ENCODE measurements around the gene CHRNA10. TPM values are rescaled to one million over a fixed set of nuclear protein-coding genes. Genes with fewer than 3 reads are reported as not detected.

Gene CHRNA10
- total RNA-seq, 3 donors from 2014 or later, result 0.48 to 0.88 (median 0.66) TPM

DNA sequence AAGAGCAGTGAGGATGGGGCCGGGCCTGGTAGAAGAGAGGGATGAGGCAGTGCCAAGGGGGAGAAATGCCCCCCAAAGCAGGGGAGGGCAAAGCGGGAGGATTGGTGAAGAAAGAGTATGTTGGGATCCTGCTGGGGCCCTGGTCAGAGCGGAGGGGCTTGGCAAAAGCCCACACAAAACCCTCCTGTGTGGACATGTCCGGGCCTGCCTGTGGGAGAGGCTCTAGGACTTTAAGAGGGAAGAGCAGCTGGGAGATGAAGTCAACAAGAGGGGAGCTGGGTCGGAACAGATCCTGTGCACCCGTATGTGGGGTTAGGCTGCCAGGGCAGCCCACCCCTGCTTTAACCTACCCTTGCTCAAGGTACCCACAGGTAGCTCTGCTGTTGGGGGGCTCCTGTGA lies 55.2 kb downstream of the CHRNA10 start:
- Histone ChIP-seq H3K27ac (no peak overlapping the region), H3K27me3 (no peaks in the 10 kb centered on the region), H3K4me1 (no peaks in the 10 kb centered on the region), H3K4me3 (no peak overlapping the region), H3K36me3 (no peaks in the 10 kb centered on the region), H3K9me3 (peaks cover 0 to 3% of the 10 kb centered on the region in 2 donors)
- intact Hi-C loops (cut with DNase I; ENCODE audit: low total_unique reads), result no loop called here
- DNase-seq (ENCODE audit: low spot score in 2 of 2), result no peak
- TF ChIP-seq, protein P1, sequence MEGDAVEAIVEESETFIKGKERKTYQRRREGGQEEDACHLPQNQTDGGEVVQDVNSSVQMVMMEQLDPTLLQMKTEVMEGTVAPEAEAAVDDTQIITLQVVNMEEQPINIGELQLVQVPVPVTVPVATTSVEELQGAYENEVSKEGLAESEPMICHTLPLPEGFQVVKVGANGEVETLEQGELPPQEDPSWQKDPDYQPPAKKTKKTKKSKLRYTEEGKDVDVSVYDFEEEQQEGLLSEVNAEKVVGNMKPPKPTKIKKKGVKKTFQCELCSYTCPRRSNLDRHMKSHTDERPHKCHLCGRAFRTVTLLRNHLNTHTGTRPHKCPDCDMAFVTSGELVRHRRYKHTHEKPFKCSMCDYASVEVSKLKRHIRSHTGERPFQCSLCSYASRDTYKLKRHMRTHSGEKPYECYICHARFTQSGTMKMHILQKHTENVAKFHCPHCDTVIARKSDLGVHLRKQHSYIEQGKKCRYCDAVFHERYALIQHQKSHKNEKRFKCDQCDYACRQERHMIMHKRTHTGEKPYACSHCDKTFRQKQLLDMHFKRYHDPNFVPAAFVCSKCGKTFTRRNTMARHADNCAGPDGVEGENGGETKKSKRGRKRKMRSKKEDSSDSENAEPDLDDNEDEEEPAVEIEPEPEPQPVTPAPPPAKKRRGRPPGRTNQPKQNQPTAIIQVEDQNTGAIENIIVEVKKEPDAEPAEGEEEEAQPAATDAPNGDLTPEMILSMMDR (IDR thresholded peaks at IDR 0.05), result no peak
- no peak for TF ChIP-seq POLR2AphosphoS5 (IDR thresholded peaks at IDR 0.05)
- no peak for TF ChIP-seq POLR2A (IDR thresholded peaks at IDR 0.05)

Other genes with a start within 250 kb of the CHRNA10 start
- gene ART5, start 29.4 kb downstream of the CHRNA10 start, total RNA-seq, result 1 to 10 TPM in 2 of 3 donors, not detected in 1; 1.3 to 3.3 TPM
- gene ART1, start 26.3 kb downstream of the CHRNA10 start, total RNA-seq, result not detected
- 100 to 1,000 TPM in 2 of 3 donors, 10 to 100 TPM in 1; 98.1 to 178 (median 142) TPM for gene NUP98, start 126.2 kb upstream of the CHRNA10 start, total RNA-seq
- gene PGAP2, start 137.2 kb upstream of the CHRNA10 start, total RNA-seq, result 10 to 100 TPM; 12.3 to 24.3 (median 20.6) TPM
- gene RHOG, start 169.6 kb upstream of the CHRNA10 start, total RNA-seq, result 10 to 100 TPM; 37.0 to 68.2 (median 37.0) TPM
- gene STIM1, start 184.3 kb upstream of the CHRNA10 start, total RNA-seq, result 10 to 100 TPM; 44.2 to 68.2 (median 47.9) TPM

Data from breast epithelium (tissue), 4 donors.